HG02678 (cell line): ENCODE data around the gene PPP4R1.

ENCODE experiments used
- ATAC-seq: cut with Tn5 transposase; IDR thresholded peaks from one replicate; pipeline ENCODE4 v1.9.1; 2021; ENCODE audit warnings: mild to moderate bottlenecking, moderate library complexity; ENCODE audit not compliant: unreplicated experiment

The PPP4R1 gene

DNA sequence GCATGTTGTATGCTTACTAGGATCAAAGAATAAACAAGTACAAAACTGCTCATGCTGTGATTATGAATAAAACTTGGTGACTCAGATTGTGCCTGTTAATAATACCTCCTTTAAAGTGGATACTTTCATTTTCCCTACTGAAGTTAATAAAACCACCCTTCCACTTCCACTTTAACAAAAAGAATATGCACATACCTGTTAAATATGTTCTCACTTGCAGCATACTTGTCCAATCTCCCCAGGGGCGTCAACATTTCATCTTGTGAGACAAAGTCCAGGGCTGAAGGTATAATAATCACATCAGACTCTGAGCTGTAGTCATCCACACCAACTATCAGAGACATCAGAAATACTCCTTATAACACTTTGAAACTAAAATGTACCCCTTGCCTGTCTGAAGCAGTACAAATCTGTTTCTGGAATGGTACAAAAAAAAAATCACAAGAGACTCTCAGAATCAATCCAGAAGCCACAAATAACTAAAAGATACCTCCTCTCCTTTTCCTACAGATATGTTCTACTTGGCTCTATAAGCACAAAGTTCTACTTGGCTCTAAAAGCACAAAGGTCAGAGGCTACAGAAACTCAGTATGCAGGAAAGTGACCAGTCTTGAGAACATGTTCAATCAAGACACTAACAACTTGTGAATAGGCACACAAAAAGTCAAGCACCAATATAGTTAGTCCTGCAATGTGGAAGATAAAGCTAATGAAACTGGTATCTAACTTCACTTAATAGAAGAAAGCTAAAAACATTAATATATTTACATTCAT lies 19.3 kb downstream of the PPP4R1 start:
- ATAC-seq: peak; percentile 66

DNA sequence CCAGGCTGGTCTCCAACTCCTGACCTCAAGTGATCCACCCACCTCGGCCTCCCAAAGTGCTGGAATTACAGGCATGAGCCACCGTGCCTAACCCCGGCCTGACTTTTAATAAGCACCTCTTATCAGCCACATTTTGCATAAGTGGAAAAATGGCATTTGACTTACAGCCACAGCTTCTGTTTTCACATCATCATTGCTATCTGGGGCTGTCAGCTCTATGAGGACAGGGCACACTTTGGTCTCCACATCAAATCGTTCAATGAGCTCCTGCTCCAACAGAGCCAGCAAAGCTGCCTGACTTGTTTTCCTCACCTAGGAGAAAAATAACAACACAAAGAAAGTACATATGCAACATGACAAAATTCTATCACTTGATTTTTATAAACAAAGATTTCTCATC lies 26.4 kb downstream of the PPP4R1 start:
- ATAC-seq: no peak

- ATAC-seq: no peak
These were observed 27.5 kb downstream of the PPP4R1 start for GRCh38 chr18:9586814-9587213.

DNA sequence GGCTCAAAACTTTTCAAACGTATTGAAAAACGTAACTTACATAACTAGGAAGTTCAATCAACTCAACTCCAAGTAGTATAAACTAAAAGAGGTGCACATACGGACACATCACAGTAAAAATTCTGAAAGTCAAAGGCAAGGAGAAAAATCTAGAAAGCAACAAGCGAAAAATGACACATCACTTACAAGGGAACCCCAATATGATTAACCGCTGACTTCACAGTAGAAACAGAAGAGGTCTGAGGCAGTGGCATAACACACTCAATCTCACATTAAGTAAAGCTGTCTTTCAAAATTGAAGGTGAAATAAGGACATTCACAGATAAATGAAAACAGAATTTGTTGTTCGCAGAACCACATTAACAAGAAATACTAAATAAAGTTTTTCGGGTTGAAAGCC lies 32.7 kb downstream of the PPP4R1 start:
- ATAC-seq: no peak

GRCh38 chr18:9578306-9578705 lies 36.1 kb downstream of the PPP4R1 start:
- no peak for ATAC-seq

- no peak for ATAC-seq
These were observed 37.0 kb downstream of the PPP4R1 start for GRCh38 chr18:9577361-9577760.

DNA sequence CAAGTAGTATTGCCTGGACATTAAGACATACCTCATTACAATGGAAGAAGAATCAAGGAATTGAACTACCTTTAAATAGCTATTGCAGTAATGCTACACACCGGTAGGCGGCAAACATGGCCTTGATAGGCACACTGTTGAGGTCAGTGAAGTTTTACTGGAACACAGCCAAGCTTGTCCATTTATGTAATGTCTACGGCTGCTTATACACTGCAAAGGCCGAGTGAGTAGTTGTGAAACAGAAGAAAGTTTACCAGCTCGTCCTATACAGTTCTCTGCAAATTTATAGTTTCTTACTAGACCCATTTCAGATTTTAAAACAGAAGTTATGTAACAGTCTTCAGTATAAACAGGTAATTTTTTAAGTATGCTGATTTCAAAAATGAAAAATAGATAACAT lies 38.8 kb downstream of the PPP4R1 start:
- ATAC-seq: peak; percentile 66

DNA sequence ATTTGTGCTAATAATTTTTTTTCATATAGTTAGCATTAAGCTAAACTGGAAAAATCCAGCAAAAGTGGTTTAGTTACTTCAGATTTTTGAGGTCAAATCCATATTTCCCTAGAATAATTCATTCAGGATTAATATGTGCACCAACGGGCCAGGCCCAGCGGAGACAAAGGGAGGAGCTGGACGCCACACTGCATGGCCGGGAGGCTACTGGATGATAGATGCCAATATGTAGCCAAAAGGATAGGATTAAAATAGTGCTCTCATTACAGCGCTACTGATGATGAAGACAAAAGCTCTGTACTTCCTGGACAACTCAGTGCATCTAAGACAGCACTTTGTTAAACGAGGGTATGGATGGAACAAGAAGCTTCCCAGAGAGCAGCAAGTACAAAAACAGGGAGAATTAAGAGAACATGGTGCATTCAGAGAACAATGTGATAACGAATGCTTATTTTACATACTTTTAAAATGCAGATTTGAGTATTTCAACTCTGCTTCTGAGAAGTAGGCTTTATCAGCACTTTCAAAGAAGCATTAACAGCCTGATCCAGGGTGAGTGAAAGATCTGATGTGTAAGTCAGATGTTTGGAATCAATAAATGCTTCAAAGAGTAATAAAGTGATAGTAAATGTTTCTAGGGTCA lies 39.8 kb downstream of the PPP4R1 start:
- no peak for ATAC-seq

DNA sequence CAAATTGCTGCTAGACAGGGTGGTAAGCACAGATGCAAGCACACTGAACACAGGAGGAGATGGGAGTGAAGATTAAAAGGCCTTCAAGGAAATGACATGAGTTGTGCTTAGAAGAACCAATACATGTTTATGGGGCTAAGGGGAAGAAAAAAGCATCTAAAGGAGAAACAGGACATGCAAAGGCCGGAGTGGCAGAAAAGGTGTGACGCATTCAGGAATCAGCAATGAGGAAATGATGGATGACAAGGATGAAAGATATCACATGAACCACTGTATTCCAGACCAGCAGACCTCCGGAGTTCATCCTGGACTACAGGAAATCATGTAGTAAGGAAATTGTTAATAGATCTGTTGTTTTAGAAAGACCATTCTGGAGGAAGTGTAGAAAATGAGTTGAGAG lies 42.8 kb downstream of the PPP4R1 start:
- no peak for ATAC-seq

- ATAC-seq: no peak
These were observed 44.1 kb downstream of the PPP4R1 start for GRCh38 chr18:9570255-9570654.

DNA sequence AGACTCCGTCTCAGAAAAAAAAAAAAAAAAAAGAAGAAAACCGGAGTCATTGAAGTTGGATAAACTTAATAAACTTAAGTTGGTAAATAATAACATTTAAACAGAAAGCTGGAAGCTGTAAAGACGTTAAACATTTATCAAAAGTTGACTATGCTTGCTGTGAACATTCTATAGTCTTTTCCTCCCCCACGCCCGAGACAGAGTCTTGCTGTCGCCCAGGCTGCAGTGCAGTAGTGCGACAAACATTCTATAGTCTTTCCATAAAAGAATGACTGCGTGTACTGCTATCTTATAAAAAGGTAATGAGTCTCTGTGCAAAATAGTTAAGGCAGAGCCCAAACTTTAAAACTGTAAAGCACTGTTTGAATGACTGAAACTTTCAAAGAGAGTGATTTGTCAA lies 45.2 kb downstream of the PPP4R1 start:
- ATAC-seq: no peak

DNA sequence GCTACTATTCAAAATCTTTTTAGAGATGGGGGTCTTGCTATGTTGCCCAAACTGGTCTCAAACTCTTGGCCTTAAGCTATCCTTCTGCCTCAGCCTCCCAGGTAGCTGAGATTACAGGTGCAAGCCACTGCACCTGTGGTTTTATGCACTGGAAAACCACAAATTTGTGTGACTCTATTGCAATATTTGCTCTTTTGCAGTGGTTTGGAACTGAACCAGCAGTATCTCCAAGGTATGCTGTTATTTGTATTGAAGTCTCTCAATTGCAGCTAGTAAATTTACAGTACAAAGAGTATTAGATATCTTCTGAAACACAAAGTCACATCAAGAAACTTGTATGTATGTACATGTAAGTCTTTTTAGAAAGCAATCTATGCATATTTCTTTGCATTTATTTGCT lies 46.2 kb downstream of the PPP4R1 start:
- ATAC-seq: no peak

DNA sequence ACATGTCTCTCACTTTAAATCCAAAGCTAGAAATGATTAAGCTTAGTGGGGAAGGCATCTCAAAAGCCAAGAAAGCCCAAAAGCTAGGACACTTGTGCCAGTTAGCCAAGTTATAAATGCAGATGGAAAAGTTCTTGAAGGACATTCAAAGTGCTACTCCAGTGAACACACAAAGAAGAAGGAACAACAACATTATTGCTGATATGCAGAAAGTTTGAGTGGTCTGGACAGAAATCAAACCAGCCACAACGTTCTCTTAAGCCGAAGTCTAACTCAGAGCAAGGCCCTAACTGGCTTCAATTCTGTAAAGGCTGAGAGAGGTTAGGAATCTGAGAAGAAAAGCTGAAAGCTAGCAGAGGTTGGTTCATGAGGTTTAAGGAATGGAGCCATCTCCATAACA lies 49.0 kb downstream of the PPP4R1 start:
- ATAC-seq: no peak

GRCh38 chr18:9563331-9563730 lies 51.0 kb downstream of the PPP4R1 start:
- no peak for ATAC-seq

- ATAC-seq: no peak
These were observed 51.8 kb downstream of the PPP4R1 start for GRCh38 chr18:9562584-9562983.

- ATAC-seq: no peak
These were observed 52.6 kb downstream of the PPP4R1 start for GRCh38 chr18:9561759-9562158.

DNA sequence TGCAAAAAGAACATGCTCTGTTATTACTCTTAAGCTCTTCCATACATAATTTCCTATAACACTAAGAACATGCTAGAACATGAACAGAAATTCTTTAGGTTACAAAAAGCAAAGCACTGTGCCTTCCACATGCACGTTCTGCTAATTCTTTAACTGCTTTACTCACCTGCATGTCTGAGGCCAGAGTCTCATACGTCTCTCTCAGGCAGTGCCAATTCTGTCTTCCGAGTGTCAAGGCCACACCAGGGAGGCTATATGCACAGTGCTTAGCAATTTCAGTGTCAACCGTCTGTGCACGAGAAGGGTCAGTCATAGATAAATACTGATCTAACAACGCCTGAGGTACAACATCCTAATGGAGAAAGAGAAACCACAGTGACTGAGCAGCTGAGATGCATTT lies 55.1 kb downstream of the PPP4R1 start:
- no peak for ATAC-seq

DNA sequence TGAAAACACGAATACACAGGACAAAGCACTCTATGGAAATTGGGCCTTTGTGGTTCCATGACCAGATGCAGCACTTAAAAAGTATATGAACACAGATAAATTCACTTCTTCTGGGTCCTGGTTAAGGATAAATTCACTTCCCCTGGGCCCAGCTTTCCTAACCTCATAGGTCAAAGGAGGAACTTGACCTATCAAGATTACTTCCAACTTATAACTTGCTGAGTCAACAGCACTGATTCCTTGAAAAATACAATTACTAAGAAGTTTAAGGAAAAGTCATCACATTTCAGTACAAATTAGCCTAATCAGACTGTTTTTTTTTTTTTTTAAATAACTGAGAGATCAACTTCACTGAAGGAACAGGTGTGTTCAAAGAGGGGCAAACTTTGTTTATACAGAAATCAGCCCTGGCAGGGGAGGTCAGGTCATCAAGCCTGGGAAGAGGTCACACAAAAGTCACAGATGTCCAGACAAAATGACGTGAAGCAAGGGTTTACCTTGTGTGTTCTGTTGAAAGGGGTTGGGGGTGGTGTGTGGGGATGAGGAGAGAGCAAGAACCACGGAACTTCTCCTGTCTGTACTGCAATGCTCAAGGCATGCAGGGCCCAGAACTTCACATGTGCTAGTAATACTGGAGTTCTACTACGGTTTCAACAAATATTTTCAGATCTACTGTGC lies 55.8 kb downstream of the PPP4R1 start:
- ATAC-seq: no peak

- no peak for ATAC-seq
These were observed 57.0 kb downstream of the PPP4R1 start for GRCh38 chr18:9557250-9557943.

DNA sequence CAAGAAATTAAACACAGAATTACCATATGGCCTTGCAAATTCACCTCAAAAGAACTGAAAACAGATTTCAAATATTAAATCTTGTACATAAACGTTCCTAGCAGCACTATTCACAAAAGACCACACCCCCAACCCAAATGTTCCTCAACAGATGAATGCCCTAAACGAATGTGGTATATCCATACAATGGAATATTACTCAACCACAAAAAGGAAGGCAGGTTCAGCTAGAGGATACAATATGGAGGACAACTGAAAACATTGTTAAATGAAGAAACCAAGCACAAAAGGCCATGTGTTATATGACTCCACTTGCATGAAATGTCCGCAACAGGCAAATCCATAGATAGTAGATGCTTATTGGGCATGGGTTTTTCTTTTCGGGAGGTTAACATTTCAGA lies 61.7 kb downstream of the PPP4R1 start:
- ATAC-seq: no peak

DNA sequence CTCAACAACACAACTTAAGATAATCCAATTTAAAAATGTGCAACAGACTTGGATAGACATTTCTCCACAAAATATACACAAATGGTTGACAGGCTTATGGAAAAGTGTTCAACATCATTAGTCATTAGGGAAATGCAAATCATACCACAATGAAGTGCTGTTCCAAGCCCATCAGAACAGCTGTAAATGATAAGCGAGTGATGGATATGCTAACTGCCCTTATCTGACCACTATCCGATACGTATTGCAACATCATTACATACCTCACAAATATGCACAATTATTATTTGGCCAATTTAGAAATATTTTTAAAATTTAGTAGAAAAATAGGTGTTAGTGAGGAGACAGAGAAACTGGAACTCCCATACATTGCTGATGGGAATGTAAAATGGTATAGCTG lies 62.2 kb downstream of the PPP4R1 start:
- no peak for ATAC-seq

DNA sequence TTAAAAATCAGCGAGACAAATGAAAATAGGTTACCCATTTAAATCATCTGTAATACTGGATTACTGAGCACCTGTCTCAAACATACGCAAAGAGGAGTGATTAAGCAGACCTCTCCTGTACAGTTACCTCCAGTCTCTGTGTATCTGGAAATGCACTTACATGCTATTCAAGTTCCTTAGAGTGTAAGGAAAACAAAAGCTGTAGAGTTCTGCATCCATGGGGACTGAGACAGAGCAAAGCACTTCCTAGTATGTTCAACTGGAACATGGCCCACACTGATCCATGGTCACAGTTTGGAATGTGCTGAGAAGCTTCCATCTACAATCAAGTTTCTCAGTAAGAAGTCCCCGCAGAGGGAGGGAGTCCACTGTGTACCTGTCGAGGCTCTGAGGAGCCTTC lies 63.9 kb downstream of the PPP4R1 start:
- no peak for ATAC-seq
